ACC112 (cell line): ENCODE measurements around the gene ODAM.

Experiments used
- H2AFZ ChIP-seq: fragments of 200-600 bp; sonication (generic); one replicate; pipeline ENCODE4 v1.6.0; 2017; ENCODE audit warnings: antibody characterized with exemption, low read length; ENCODE audit not compliant: unreplicated experiment
- H3K27ac ChIP-seq: fragments of 200-600 bp; sonication (generic); 2 replicates; pipeline ENCODE4 v1.5.1; 2014; ENCODE audit warnings: low read depth, mild to moderate bottlenecking, antibody characterized with exemption, low read length, moderate library complexity
- H3K27me3 ChIP-seq: fragments of 200-600 bp; sonication (generic); 2 replicates; pipeline ENCODE4 v1.6.1; 2014; ENCODE audit warnings: mild to moderate bottlenecking, antibody characterized with exemption, low read length, moderate library complexity, mixed read lengths; ENCODE audit not compliant: insufficient read depth
- H3K36me3 ChIP-seq: fragments of 200-600 bp; sonication (generic); 2 replicates; pipeline ENCODE4 v1.6.1; 2016; ENCODE audit warnings: mild to moderate bottlenecking, antibody characterized with exemption, low read length, moderate library complexity, mixed read lengths; ENCODE audit not compliant: insufficient read depth
- H3K4me1 ChIP-seq: fragments of 200-600 bp; sonication (generic); one replicate; pipeline ENCODE4 v1.6.1; 2016; ENCODE audit warnings: low read length, mixed read lengths; ENCODE audit not compliant: insufficient read depth, unreplicated experiment, control insufficient read depth
- H3K4me3 ChIP-seq: fragments of 200-600 bp; sonication (generic); 2 replicates; pipeline ENCODE4 v1.5.1; 2014; ENCODE audit warnings: mild to moderate bottlenecking, low read depth, low read length
- H3K79me2 ChIP-seq: fragments of 200-600 bp; sonication (generic); one replicate; pipeline ENCODE4 v1.6.0; 2016; ENCODE audit warnings: low read length; ENCODE audit not compliant: control insufficient read depth, unreplicated experiment, insufficient read depth

The ODAM gene, protein sequence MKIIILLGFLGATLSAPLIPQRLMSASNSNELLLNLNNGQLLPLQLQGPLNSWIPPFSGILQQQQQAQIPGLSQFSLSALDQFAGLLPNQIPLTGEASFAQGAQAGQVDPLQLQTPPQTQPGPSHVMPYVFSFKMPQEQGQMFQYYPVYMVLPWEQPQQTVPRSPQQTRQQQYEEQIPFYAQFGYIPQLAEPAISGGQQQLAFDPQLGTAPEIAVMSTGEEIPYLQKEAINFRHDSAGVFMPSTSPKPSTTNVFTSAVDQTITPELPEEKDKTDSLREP

GRCh38 chr4:70195425-70195824 lies at the start of gene ODAM:
Gene ODAM (plus strand): TSS chr4:70195725. CDS start chr4:70196544, 819 bp downstream.
- no peak within 1 kb of the TSS for H3K4me3 ChIP-seq
- H3K4me1 ChIP-seq: no peaks in the 10 kb centered on the region
- H2AFZ ChIP-seq: no peak within 1 kb of the TSS
- no peak within 1 kb of the TSS for H3K27ac ChIP-seq
- H3K27me3 ChIP-seq: no peaks in the 10 kb centered on the region
- no peaks in the 10 kb centered on the region for H3K36me3 ChIP-seq
- H3K79me2 ChIP-seq: no peaks in the 10 kb centered on the region

GRCh38 chr4:70151271-70151670 lies 44.3 kb upstream of the ODAM start:
- H3K27ac ChIP-seq: no peak overlapping the region
- H3K4me3 ChIP-seq: no peak overlapping the region
- H3K4me1 ChIP-seq: no peaks in the 10 kb centered on the region
- H3K36me3 ChIP-seq: no peaks in the 10 kb centered on the region
- H3K27me3 ChIP-seq: no peaks in the 10 kb centered on the region
- H2AFZ ChIP-seq: peak overlapping the region; percentile 73
- H3K79me2 ChIP-seq: no peaks in the 10 kb centered on the region

DNA sequence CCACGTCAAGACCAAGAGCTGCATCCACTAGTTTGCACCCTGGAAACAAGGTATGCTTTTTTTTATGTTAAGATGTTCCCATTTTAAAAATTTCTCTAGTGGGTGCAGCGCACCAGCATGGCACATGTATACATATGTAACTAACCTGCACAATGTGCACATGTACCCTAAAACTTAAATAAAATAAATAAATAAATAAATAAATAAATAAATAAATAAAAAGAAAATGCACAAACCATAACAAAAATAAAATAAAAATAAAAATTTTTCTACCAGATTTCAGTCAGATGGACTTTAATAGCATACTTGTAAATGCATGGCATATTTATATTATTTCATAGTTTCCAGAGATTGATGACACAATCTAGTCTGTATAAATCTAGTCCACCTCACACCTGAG lies 43.4 kb upstream of the ODAM start:
- Histone ChIP-seq H3K36me3 (no peaks in the 10 kb centered on the region), H3K27ac (no peak overlapping the region), H3K4me1 (no peaks in the 10 kb centered on the region), H2AFZ (no peak overlapping the region), H3K4me3 (no peak overlapping the region), H3K79me2 (no peaks in the 10 kb centered on the region), H3K27me3 (no peaks in the 10 kb centered on the region)

GRCh38 chr4:70153937-70154336 lies 41.6 kb upstream of the ODAM start, which contains the start of gene PRR27:
Gene PRR27 (plus strand): TSS chr4:70154237. CDS start chr4:70154376, 139 bp downstream.
- Histone ChIP-seq H2AFZ (no peak within 1 kb of the TSS), H3K27me3 (no peaks in the 10 kb centered on the region), H3K4me3 (no peak within 1 kb of the TSS)

GRCh38 chr4:70158576-70158975 lies 36.9 kb upstream of the ODAM start:
- no peak overlapping the region for H2AFZ ChIP-seq
- H3K36me3 ChIP-seq: no peaks in the 10 kb centered on the region
- H3K4me1 ChIP-seq: no peaks in the 10 kb centered on the region
- H3K27me3 ChIP-seq: no peaks in the 10 kb centered on the region
- H3K79me2 ChIP-seq: no peaks in the 10 kb centered on the region
- H3K27ac ChIP-seq: no peak overlapping the region
- H3K4me3 ChIP-seq: no peak overlapping the region

More at GRCh38 chr4:70153937-70154336, 41.6 kb upstream of the ODAM start, which contains the start of gene PRR27:
- Histone ChIP-seq H3K36me3 (no peaks in the 10 kb centered on the region), H3K79me2 (no peaks in the 10 kb centered on the region), H3K4me1 (no peaks in the 10 kb centered on the region), H3K27ac (no peak within 1 kb of the TSS)

DNA sequence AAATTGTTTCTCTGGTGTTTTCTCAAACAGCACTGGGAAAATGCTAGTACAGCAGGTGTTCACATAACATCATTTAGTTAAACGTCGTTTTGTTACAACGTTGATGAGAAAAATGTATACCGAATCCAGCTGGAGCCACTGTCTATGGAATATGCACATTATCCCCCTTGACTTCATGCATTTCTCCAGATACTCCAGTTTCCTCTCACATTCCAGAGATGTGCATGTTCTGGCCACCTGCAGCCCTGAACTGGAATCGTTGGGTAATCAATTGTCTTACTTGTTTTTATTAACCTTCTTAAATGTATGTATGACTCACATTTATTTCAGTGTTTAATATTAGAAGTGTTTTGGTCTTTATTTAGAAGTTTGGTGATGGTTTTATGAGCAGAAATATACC lies 18.4 kb upstream of the ODAM start:
- Histone ChIP-seq H2AFZ (no peak overlapping the region), H3K27ac (no peak overlapping the region), H3K79me2 (no peaks in the 10 kb centered on the region), H3K4me3 (no peak overlapping the region), H3K27me3 (no peaks in the 10 kb centered on the region), H3K4me1 (no peaks in the 10 kb centered on the region), H3K36me3 (no peaks in the 10 kb centered on the region)

GRCh38 chr4:70178075-70178660 lies 17.4 kb upstream of the ODAM start:
- Histone ChIP-seq H3K79me2 (no peaks in the 10 kb centered on the region), H3K36me3 (no peaks in the 10 kb centered on the region), H3K27ac (no peak overlapping the region), H2AFZ (no peak overlapping the region), H3K27me3 (no peaks in the 10 kb centered on the region), H3K4me3 (no peak overlapping the region), H3K4me1 (no peaks in the 10 kb centered on the region)

DNA sequence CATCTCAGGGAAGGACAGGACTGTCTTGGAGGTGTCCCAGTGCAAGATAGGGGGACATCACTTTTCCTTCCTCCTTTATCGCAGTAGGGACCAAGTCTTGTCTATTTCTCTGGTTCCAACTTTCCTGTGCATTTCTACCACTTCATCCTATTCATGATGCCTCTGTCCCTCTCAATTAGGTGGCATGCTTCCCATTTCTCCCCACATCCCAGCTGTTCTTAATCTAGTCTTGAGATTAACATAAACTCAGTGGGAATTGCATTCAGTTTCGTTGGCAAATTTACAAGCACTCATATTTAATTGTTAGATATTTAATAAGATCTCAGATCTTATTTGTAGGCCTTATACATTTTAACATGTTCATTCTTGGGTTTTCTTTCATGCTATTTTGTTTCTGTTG lies 15.7 kb upstream of the ODAM start:
- Histone ChIP-seq H3K79me2 (no peaks in the 10 kb centered on the region), H2AFZ (no peak overlapping the region), H3K27me3 (no peaks in the 10 kb centered on the region), H3K27ac (no peak overlapping the region), H3K4me3 (no peak overlapping the region), H3K36me3 (no peaks in the 10 kb centered on the region), H3K4me1 (no peaks in the 10 kb centered on the region)

- no peaks in the 10 kb centered on the region for H3K79me2 ChIP-seq
- no peaks in the 10 kb centered on the region for H3K36me3 ChIP-seq
- no peak overlapping the region for H3K27ac ChIP-seq
- H3K27me3 ChIP-seq: no peaks in the 10 kb centered on the region
- no peak overlapping the region for H2AFZ ChIP-seq
- no peaks in the 10 kb centered on the region for H3K4me1 ChIP-seq
- no peak overlapping the region for H3K4me3 ChIP-seq
Measured at GRCh38 chr4:70181864-70182263, 13.7 kb upstream of the ODAM start.

GRCh38 chr4:70182517-70183167 lies 12.9 kb upstream of the ODAM start:
- Histone ChIP-seq H2AFZ (peak overlapping the region; percentile 69), H3K27ac (no peak overlapping the region), H3K4me3 (no peak overlapping the region), H3K79me2 (no peaks in the 10 kb centered on the region), H3K4me1 (no peaks in the 10 kb centered on the region), H3K27me3 (no peaks in the 10 kb centered on the region), H3K36me3 (no peaks in the 10 kb centered on the region)
